ENCODE measurements around the gene GABRR3. TPM values are rescaled to one million over a fixed set of nuclear protein-coding genes. Genes with fewer than 3 reads are reported as not detected.

GABRR3 gene
- total RNA-seq, 3 donors from 2014 or later: not detected

DNA sequence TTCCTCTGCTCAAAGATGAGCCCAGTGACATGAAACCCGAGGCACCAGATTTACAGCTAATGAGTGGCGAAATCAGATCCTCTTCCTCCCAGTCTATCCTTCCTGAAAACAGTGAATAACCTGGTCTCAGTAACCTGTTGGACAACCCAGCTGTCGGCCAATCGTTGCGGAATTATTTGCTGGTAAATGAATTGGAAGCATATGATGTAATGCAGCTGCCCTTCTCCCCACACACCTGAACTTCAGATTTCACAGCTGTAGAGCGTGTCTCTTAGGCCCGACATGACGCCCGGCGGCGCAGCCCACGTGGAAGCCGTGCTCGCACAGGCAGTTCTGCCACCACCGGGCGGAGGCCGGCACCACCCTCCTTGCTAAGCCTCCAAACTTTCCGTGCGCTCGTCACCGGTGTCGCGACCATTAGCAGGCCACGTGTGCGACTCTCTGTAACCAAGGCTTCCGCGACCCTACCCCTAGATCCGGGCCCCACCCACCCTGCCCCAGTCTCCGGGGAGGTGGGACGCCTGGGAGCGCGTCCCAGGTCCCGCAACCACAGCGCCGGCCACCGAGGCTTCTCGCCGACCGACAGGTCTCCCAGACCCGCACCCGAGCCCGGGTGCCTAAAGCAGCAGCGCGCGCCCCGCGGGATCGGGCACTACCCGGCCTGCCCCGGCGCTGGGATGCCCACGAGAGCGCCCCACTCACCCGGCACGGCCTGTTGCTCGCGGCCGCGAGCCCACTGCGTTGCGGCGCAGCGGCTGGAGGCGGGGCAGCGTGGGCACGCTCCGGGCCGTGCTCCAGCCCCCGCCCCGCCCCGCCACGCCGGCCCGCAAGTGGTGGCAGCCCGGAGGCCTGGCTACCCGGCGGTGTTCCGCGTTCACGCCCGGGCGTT is 63.2 kb downstream of the GABRR3 start, which contains the start of gene RIOX2:
RIOX2 (minus strand) TSS at position 753 of the 889 bp plus-strand sequence. CDS start 4,838 bp downstream, outside the sequence.
- peak within 1 kb of the TSS; percentile 69 to 95 (median 82) for H3K4me3 ChIP-seq
- DNase-seq (ENCODE audit: low spot score in 2 of 2): peak; percentile 68
- H3K36me3 ChIP-seq: no peaks in the 10 kb centered on the region
- peak within 1 kb of the TSS; percentile 93 to 98 for H3K27ac ChIP-seq
- peaks cover 2 to 5% of the 10 kb centered on the region in 2 donors for H3K4me1 ChIP-seq
- H3K9me3 ChIP-seq: no peaks in the 10 kb centered on the region
- intact Hi-C loops (cut with DNase I; ENCODE audit: low total_unique reads): no loop called here
- TF ChIP-seq POLR2AphosphoS5 (IDR thresholded peaks at IDR 0.05): peak in 2 of 3 donors; percentile 30 to 35
- TF ChIP-seq POLR2A (IDR thresholded peaks at IDR 0.05): no peak
- TF ChIP-seq, protein P1, sequence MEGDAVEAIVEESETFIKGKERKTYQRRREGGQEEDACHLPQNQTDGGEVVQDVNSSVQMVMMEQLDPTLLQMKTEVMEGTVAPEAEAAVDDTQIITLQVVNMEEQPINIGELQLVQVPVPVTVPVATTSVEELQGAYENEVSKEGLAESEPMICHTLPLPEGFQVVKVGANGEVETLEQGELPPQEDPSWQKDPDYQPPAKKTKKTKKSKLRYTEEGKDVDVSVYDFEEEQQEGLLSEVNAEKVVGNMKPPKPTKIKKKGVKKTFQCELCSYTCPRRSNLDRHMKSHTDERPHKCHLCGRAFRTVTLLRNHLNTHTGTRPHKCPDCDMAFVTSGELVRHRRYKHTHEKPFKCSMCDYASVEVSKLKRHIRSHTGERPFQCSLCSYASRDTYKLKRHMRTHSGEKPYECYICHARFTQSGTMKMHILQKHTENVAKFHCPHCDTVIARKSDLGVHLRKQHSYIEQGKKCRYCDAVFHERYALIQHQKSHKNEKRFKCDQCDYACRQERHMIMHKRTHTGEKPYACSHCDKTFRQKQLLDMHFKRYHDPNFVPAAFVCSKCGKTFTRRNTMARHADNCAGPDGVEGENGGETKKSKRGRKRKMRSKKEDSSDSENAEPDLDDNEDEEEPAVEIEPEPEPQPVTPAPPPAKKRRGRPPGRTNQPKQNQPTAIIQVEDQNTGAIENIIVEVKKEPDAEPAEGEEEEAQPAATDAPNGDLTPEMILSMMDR (IDR thresholded peaks at IDR 0.05): no peak
- no peaks in the 10 kb centered on the region for H3K27me3 ChIP-seq

DNA sequence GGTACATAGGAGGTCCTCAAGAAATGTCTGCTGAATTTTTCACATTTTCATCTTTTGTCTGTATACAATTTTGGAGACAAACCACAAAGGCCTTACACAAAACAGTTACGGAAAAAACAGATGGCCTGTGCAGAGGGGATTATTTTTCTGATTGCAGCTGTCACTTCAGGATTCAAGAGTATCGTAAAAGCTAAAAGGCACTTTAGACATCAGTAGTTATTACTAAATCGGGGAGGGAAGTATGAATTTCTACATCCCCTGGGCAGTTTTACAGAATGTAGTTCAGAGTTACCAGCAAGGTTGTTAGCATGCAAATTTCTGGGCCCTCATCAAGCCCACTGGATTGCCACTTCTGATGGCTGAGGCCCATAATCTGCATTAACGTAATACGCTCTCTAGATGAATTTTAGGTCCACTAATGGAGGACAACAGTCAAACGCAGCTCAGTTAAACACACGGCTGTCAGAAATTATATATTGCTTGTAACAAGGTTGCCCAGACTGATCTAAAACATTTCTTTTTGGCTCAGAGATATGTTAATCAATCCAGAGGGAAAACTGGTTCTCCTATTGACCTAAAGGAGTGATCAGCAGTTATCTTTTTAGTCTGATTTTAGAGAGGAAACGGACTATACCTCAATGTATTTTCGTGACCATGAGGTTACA is 64.0 kb downstream of the GABRR3 start:
- H3K27me3 ChIP-seq: no peaks in the 10 kb centered on the region
- no peak for DNase-seq (ENCODE audit: low spot score in 2 of 2)
- intact Hi-C loops (cut with DNase I; ENCODE audit: low total_unique reads): no loop called here
- H3K27ac ChIP-seq: peak overlapping the region; percentile 93 to 98
- no peaks in the 10 kb centered on the region for H3K9me3 ChIP-seq
- H3K4me1 ChIP-seq: peaks cover 2 to 5% of the 10 kb centered on the region in 2 donors
- peak overlapping the region; percentile 69 to 95 (median 82) for H3K4me3 ChIP-seq
- TF ChIP-seq POLR2AphosphoS5 (IDR thresholded peaks at IDR 0.05): no peak
- TF ChIP-seq, protein P1 (IDR thresholded peaks at IDR 0.05): no peak
- TF ChIP-seq POLR2A (IDR thresholded peaks at IDR 0.05): no peak
- H3K36me3 ChIP-seq: no peaks in the 10 kb centered on the region

DNA sequence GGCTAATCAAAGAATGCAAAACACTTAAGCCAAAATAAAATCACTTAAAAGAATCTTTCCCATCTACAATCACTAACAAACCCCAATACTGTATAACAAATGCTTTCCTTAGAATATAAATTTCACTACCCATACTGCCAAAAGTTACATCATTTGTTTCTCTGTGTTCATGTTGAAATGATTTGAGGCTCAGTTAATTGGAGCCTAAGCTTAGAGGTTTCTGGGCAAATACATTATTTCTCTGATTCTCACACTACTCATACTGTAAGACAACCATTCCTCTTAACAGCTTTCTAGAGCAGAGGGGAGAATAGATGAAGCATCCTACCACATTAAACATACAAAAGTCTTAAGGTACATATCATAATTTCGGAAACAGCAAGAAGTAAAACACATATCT is 65.0 kb downstream of the GABRR3 start:
- no peaks in the 10 kb centered on the region for H3K36me3 ChIP-seq
- TF ChIP-seq POLR2A (IDR thresholded peaks at IDR 0.05): no peak
- H3K4me1 ChIP-seq: peaks cover 2 to 5% of the 10 kb centered on the region in 2 donors
- H3K27me3 ChIP-seq: no peaks in the 10 kb centered on the region
- H3K4me3 ChIP-seq: no peak overlapping the region
- peak overlapping the region in 1 of 2 donors; percentile 93 for H3K27ac ChIP-seq
- no peak for DNase-seq (ENCODE audit: low spot score in 2 of 2)
- intact Hi-C loops (cut with DNase I; ENCODE audit: low total_unique reads): no loop called here
- no peaks in the 10 kb centered on the region for H3K9me3 ChIP-seq

DNA sequence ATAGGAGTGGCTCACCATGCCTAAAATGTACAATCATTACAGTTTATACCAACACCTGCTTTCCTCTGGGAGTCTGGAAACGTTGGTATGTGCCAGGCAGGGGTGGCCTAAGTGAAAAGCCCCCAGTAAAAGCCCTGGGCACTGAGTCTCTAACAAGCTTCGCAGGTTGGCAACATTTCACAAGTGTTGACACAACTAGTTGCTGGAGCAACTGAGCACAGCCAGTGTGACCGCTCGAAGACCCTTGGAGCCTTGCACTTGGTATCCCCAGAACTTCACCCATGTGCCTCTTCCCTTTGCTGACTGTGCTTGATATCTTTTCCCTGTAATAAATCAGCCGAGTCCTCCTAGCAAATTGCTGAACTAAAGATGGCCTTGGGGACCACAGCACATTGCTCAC is 65.6 kb downstream of the GABRR3 start:
- no peaks in the 10 kb centered on the region for H3K27me3 ChIP-seq
- intact Hi-C loops (cut with DNase I; ENCODE audit: low total_unique reads): no loop called here
- no peak for TF ChIP-seq POLR2A (IDR thresholded peaks at IDR 0.05)
- TF ChIP-seq POLR2AphosphoS5 (IDR thresholded peaks at IDR 0.05): no peak
- TF ChIP-seq, protein P1 (IDR thresholded peaks at IDR 0.05): no peak
- H3K36me3 ChIP-seq: no peaks in the 10 kb centered on the region
- H3K9me3 ChIP-seq: no peaks in the 10 kb centered on the region
- no peak overlapping the region for H3K4me3 ChIP-seq
- no peak overlapping the region for H3K27ac ChIP-seq
- DNase-seq (ENCODE audit: low spot score in 2 of 2): no peak
- peaks cover 2 to 5% of the 10 kb centered on the region in 2 donors for H3K4me1 ChIP-seq

DNA sequence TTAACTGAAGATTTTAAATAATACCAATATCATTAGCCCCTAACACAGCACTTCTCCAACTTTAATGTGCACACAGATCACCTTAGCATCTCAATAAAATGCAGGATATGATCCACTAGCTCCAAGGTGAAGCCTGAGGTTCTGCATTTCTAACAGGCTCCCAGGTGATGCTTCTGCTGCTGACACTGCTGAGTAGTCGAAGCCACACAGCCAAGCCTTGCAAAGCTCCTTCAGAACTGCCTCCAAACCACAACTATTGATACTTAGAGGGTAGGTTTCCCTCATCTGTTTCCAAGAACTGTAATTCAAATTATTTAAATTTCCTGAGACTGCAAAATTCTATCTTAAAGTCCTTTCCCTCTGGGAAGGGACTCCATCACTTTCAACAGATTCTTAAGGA is 66.7 kb downstream of the GABRR3 start:
- Histone ChIP-seq H3K4me3 (no peak overlapping the region), H3K27ac (no peak overlapping the region), H3K36me3 (no peaks in the 10 kb centered on the region), H3K27me3 (no peaks in the 10 kb centered on the region), H3K9me3 (no peaks in the 10 kb centered on the region), H3K4me1 (peaks cover 2 to 5% of the 10 kb centered on the region in 2 donors)
- DNase-seq (ENCODE audit: low spot score in 2 of 2): no peak
- no peak for TF ChIP-seq POLR2A (IDR thresholded peaks at IDR 0.05)
- TF ChIP-seq, protein P1 (IDR thresholded peaks at IDR 0.05): no peak
- TF ChIP-seq POLR2AphosphoS5 (IDR thresholded peaks at IDR 0.05): no peak
- intact Hi-C loops (cut with DNase I; ENCODE audit: low total_unique reads): no loop called here

Measured in breast epithelium (tissue), 4 donors.